Mesothelial cell of epicardium (in vitro differentiated cells): ENCODE measurements around the gene IGF2BP3. TPM values are rescaled to one million over a fixed set of nuclear protein-coding genes. Genes with fewer than 3 reads are reported as not detected.

Experiments
- DNase-seq, 2 experiments: peaks; one replicate each; pipeline ENCODE4 v3.0.0; 2021; ENCODE audit warnings: low spot score in 2 of 2; ENCODE audit not compliant: unreplicated experiment in 2 of 2
- H3K27ac Mint-ChIP-seq: 2 replicates; pipeline ENCODE4 v1.8.0; 2021; ENCODE audit warnings: mixed read lengths
- H3K27me3 Mint-ChIP-seq: 2 replicates; pipeline ENCODE4 v1.8.0; 2021; ENCODE audit warnings: low read depth, mixed read lengths
- H3K36me3 Mint-ChIP-seq: 2 replicates; pipeline ENCODE4 v1.8.0; 2021; ENCODE audit warnings: mixed read lengths
- H3K4me1 Mint-ChIP-seq: 2 replicates; pipeline ENCODE4 v1.8.0; 2021; ENCODE audit warnings: mixed read lengths
- H3K4me3 Mint-ChIP-seq: 2 replicates; pipeline ENCODE4 v1.8.0; 2021; ENCODE audit warnings: mild to moderate bottlenecking, moderate library complexity, mixed read lengths
- H3K9me3 Mint-ChIP-seq: 2 replicates; pipeline ENCODE4 v1.8.0; 2021; ENCODE audit warnings: mixed read lengths
- CTCF ChIP-seq: fragments of 200-600 bp; sonication (generic); IDR thresholded peaks from one replicate; pipeline ENCODE4 v1.5.0; 2021; ENCODE audit warnings: antibody characterized with exemption; ENCODE audit not compliant: unreplicated experiment
- total RNA-seq: library from RNA; stranded (reverse); gene quantifications from 3 replicates; pipeline ENCODE4 v1.2.1, GENCODE V29; 2021

Gene IGF2BP3
- total RNA-seq, 1 donor from 2014 or later, result 91.3 TPM

DNA sequence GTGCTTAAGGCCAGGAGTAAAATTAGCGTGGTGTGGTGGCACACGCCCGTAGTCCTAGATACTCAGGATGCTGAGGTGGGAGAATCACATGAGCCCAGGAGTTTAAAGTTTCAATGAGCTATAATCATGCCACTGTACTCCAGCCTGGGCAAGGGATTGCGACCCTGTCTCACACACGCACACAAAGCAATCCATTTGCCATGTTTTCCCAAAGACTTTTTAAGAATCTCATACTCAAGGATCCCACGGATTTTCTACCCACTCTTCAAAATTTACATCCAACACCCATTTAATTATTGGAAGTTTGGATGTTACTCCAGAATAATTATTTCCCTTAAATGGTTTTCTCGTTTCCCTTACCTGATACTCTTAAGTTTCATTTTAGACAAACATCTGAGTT is 47.9 kb downstream of the IGF2BP3 start:
- no peak for TF ChIP-seq CTCF
- Mint-ChIP-seq H3K9me3 (no peaks in the 10 kb centered on the region), H3K27ac (peak overlapping the region; percentile 45), H3K4me3 (no peak overlapping the region), H3K27me3 (no peaks in the 10 kb centered on the region), H3K4me1 (peaks cover 20% of the 10 kb centered on the region), H3K36me3 (no peaks in the 10 kb centered on the region)
- no peak for DNase-seq

GRCh38 chr7:23419845-23420244 is 50.4 kb downstream of the IGF2BP3 start:
- Mint-ChIP-seq H3K36me3 (peaks cover 8% of the 10 kb centered on the region), H3K4me3 (no peak overlapping the region), H3K27ac (peak overlapping the region; percentile 9), H3K4me1 (peaks cover 20% of the 10 kb centered on the region), H3K27me3 (no peaks in the 10 kb centered on the region), H3K9me3 (no peaks in the 10 kb centered on the region)
- no peak for DNase-seq
- no peak for TF ChIP-seq CTCF

GRCh38 chr7:23419160-23419559 is 51.1 kb downstream of the IGF2BP3 start:
- TF ChIP-seq CTCF, result no peak
- Mint-ChIP-seq H3K9me3 (no peaks in the 10 kb centered on the region), H3K27me3 (no peaks in the 10 kb centered on the region), H3K4me3 (no peak overlapping the region), H3K36me3 (peaks cover 14% of the 10 kb centered on the region), H3K27ac (no peak overlapping the region), H3K4me1 (peaks cover 20% of the 10 kb centered on the region)
- no peak for DNase-seq

GRCh38 chr7:23418046-23418445 is 52.2 kb downstream of the IGF2BP3 start:
- H3K36me3 Mint-ChIP-seq, result peaks cover 19% of the 10 kb centered on the region
- no peak for DNase-seq
- no peaks in the 10 kb centered on the region for H3K9me3 Mint-ChIP-seq
- no peak overlapping the region for H3K4me3 Mint-ChIP-seq
- peaks cover 15% of the 10 kb centered on the region for H3K4me1 Mint-ChIP-seq
- no peak for TF ChIP-seq CTCF
- no peak overlapping the region for H3K27ac Mint-ChIP-seq
- H3K27me3 Mint-ChIP-seq, result no peaks in the 10 kb centered on the region

GRCh38 chr7:23415198-23415597 is 55.1 kb downstream of the IGF2BP3 start:
- H3K27me3 Mint-ChIP-seq, result no peaks in the 10 kb centered on the region
- H3K9me3 Mint-ChIP-seq, result no peaks in the 10 kb centered on the region
- no peak for DNase-seq
- no peak for TF ChIP-seq CTCF
- H3K36me3 Mint-ChIP-seq, result peaks cover 31% of the 10 kb centered on the region
- H3K27ac Mint-ChIP-seq, result no peak overlapping the region
- H3K4me3 Mint-ChIP-seq, result no peak overlapping the region
- H3K4me1 Mint-ChIP-seq, result peaks cover 9% of the 10 kb centered on the region
